Activated naive CD8-positive, alpha-beta T cell treated with anti-CD3 and anti-CD28 coated beads, Interleukin-2, amount 50 U/mL, for 16 hours (primary cell): Measurements from ENCODE around the gene HEYL.

Experiments
- DNase-seq: peaks from one replicate; pipeline ENCODE4 v3.0.0-alpha.2; 2020; ENCODE audit warnings: low read depth, low spot score

HEYL gene

DNA sequence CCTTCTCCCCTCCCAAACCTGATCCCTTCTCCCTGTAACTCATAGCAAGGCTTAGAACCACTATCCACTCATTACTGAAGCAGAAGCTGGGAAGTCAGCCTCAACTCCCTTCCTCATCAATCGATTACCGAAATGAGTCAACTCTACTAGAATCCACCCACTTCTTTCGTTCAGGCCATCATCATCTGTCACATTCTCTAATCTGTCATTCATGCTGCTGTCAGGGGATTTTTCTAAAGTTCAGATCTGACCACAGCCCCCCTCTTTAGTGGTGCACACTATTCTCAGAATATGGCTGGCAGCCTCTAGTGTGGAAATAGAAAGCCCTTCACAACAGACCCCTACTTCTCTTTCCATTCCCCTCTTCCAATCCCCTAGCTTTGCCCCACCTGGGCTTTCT is 27.3 kb upstream of the HEYL start:
- DNase-seq = peak; percentile 15

- DNase-seq = no peak
Measured at GRCh38 chr1:39663559-39663958, 24.1 kb upstream of the HEYL start.

DNA sequence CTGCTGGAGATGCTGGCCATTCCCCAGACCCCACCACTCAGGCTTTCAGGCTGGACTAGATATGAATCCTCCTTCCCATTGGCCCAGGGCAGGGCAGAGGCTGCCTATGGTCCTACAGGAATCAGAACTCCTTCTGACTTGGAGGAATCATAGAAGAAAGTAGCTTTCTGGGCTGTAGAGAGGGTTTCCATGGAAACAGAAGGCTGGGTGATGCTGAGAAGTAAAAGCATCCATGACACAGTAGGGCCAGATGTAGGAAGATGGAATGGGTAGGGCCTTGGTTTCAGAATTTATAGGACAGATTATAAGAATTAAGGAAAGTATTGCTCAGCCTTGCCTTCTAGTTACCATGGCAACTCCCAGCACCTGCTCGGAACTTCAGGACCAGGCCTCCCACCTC is 23.4 kb upstream of the HEYL start:
- no peak for DNase-seq

GRCh38 chr1:39659538-39659937 is 20.1 kb upstream of the HEYL start:
- DNase-seq = no peak

GRCh38 chr1:39659110-39659509 is 19.7 kb upstream of the HEYL start:
- no peak for DNase-seq

DNA sequence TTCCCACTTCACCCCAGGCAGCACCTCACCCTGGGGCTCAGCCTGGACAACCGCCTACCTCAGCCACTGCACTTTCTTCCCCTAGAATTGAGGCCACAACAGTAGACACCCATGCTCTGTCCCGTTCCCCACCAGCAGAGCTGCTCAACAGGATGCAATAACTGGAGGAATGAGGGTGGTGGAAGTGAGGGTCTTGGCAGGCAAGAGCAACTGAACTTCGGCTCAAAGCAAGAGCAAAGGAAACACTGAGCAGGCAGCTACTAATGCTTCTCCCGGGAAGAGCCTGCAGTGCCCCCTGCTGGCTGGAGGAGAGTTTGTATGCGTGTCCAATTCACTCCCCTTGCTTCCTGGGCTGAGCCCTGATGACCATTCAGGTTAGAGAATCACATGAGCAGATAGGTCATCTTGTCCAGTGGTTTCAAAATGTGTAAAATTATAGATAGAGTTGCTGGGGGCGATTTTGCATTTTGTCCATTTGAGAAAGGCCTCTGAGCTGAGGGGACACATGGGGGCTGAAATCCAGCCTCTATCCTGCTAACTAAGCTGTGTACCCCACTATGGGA is 18.6 kb upstream of the HEYL start:
- DNase-seq = no peak

DNA sequence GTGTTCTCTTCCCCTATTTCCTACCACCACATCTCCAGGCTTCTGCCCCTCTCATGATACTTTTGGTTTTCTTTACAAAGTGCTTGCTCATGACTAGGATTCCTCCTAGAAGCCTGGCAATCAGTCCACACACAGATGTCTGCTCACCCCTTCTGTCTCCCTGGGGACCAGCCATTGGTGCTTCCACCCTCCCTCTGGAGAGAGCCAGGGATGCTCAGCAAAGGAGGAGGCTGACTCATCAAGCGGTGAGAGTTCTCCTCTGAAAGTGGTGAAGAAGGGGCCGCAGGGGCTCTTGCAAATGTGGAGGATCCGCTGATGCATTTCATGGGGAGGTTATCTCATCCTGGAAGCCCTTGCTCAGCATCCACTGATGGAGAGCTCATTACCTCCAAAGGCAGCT is 18.0 kb upstream of the HEYL start:
- no peak for DNase-seq

DNA sequence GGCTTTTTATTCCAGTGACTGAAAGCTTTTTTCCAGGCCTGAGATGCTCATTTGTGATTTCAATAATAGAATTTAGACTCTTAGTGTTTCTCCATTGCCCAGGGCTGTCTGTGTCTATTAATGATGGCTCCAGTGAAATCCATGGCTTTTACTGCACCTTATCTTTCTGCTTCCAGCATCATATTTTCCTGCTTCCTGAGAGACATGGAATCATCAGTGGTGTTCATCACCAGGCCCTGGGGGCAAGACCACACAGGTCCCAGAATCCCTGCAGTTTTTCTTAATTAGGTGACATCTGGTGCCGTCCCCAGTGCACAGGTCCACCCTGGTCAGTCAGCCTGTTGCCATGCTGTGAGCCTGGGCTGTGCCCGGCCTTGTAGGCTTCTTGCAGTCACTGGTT is 16.9 kb upstream of the HEYL start:
- DNase-seq = no peak

GRCh38 chr1:39655578-39656268 is 16.3 kb upstream of the HEYL start:
- DNase-seq = no peak

DNA sequence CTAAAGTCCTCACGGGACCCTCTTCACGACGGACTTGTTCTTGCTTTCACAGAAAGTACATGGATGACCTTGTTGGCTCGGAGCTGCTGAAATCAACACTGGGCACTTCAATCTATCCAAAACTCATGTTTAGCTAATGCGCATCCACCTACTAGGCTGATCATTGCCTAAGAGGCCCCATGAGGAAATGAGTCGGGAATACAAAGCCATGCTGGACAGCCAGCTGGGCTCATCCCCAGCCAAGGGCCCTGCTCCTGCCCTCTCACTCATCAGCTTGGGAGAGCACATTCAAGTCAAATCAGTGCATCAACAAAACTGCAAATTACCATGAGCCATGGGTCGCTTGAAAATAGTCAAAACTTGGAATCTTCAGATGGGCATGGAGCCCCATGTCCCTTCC is 14.8 kb upstream of the HEYL start:
- DNase-seq = no peak

DNA sequence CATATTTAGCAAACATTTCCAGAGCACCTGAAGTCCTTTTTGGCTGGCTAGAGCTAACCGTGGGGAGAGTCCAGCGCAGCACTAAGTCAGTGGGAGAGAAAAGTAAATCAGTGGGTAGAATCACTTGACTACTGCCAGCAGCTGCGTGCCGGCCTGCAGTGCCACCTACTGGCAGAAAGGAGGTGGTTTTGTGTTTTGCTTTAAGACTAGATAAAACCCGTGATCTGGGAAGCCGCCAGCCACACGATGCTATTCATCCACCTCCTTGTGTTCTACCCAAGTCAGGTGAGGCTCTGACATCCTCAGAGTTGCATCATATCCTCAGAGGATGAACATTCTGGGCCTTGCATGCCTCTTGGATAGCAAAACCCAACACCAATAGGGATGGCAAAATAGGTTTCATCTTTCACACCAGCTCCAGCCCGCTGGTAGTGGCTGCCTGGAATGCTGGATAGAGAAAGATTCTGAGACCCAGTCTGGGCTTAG is 14.1 kb upstream of the HEYL start:
- DNase-seq = peak; percentile 44

DNA sequence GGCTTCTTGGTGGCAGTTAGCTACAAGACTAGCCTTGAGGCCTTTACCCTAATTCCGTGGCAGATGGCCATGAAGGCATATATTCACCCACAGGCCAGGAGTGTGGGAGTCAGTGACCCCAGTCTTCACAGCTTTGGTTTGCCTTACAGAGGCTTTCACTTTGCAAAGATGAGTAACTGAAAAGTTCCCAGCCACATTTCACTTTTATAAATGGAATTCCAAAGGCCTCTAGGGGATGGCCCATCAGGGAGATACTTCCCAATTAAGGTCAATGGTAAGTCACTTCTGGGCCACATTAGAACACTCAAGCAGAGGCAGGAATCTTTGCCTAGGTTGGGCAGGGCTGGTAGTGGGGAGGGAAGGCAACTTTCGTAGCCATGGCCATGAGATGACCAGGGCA is 13.1 kb upstream of the HEYL start:
- DNase-seq = no peak

- no peak for DNase-seq
Measured at GRCh38 chr1:39652105-39652504, 12.7 kb upstream of the HEYL start.

DNA sequence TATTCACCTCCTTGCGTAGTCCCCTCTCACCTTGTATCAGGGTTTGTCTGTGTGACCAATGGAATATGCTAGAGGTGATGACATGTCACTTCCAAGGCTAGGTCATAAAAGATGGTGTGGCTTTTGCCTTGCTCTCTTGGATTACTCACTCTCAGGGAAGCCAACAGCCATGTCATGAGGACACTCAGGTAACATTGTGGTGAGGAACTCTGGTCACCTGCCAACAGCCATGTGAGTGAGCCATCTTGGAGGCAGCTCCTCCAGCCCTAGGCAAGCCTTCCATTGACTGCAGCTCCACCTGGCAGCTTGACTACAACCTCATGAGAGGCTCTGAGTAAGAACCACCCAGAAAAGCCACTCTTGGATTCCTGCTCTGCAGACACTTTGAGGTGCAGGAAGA is 11.0 kb upstream of the HEYL start:
- DNase-seq = no peak

DNA sequence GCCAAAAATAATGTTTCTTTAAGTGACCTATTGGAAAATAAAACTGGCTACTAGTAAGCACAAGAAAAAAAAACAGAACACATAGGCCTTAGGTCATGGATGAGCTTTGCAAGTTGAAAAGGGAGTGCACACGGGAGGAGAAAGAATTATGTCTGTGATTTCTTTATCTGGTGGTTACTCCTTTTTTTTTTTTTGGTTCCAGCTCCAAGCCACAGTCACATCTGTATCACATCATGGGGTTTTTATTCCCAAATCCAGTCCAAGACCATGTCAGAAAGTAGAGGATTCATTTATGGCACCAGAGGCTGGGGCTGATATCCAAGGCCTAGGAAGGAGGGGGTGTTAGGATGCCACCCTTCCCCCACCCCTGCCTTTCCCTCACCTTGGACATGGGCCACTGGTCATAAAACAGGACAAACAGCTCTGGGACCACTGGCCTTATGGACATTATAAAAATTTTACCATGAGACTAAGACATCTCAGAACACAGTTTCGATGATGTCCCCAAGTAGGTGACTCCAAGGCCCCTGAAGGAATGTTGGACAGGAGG is 10.3 kb upstream of the HEYL start:
- DNase-seq = no peak

DNA sequence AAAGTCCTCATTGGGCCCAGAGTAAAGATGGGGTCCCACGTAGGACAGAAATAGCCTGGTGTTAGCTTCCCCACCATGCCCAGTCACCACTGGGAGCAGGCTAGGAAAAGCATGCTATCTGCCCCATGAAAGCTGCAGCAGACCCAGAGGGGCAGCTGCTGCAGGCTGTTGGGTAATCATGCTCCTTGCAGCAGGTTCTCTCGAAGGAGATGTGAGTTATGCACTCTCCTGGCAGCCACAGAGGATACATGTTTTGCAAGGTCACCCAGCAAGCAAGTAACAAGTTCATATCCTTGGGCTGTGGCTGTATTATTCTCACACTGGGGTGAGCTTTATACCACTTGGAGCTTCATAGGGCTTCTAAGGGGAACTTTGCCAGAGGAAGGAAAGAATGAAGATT is 9.1 kb upstream of the HEYL start:
- no peak for DNase-seq

DNA sequence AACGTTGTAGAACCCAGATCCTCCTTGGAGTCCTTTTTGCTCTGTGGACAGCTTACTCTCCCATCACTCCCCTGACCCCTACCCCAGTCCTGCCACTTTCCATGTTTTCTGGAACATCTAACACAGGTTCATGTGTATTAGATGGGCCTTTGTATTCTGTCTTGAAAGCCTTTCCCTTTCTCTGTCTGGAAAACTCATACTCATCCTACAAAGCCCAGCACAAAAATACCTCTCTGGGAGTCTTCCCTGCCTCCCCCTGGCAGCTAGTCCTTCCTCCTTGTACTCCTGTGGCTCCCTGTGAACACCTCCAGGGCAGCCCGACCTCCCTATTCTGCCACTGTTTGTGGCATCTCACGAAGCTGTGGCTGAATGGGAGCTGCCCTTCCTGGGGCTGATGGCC is 7.8 kb upstream of the HEYL start:
- no peak for DNase-seq

- DNase-seq = no peak
Measured at GRCh38 chr1:39646232-39647081, 7.0 kb upstream of the HEYL start.

DNA sequence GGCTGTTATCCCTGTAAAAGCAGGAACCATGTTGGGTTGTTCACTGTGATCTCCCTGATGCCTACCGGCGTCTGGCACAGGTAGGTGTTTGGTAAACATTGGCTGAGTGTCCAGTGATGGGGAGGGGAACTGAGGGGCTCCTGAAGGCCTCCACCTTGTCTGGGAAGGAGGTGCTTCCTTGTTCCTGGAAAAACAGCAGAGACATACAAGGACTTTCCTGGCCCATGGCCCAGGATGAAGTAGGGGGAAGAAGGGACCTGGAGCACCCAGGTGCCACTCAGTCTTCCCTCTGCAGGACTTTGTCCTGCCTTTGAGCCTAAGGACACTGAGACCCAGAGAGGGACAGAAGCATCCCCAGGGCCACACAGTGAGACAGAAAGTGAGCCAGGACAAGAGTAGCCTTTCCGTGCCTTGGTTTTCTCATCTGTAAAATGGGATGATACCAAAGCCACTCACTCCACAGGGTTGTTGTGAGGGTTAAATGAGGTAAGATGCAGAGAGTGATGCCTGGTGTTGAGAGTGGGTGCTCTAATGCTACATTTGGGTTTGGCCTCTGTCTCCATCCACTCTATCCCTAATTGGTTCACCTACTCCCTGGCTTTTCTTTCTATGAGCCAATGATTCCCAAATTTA is 6.1 kb upstream of the HEYL start:
- DNase-seq = no peak

GRCh38 chr1:39643705-39644104 is 4.3 kb upstream of the HEYL start:
- DNase-seq = no peak

GRCh38 chr1:39642796-39643195 is 3.4 kb upstream of the HEYL start:
- no peak for DNase-seq

GRCh38 chr1:39640861-39641260 is 1.4 kb upstream of the HEYL start:
- no peak for DNase-seq
